ENCODE data around the gene KRT75.

- TF ChIP-seq EZH2 (IDR thresholded peaks at IDR 0.05; ENCODE audit: insufficient read depth, poor library complexity, severe bottlenecking): no peak
- TF ChIP-seq EZH2phosphoT487 (IDR thresholded peaks at IDR 0.05; ENCODE audit: insufficient read depth, low read depth): no peak
These were observed at the start of gene KRT75 for GRCh38 chr12:52434081-52434733.

All from GM23248 (cell line).